Stimulated activated CD8-positive, alpha-beta memory T cell treated with anti-CD3 and anti-CD28 coated beads, Interleukin-7, amount 100 ng/mL, for 48 hours (primary cell): ENCODE data around the gene GIPC3.

Source experiments
- DNase-seq, 2 donors: peaks; one replicate each; pipeline ENCODE4 v3.0.0-alpha.2; 2020; ENCODE audit warnings: low read depth in 1 of 2; ENCODE audit errors: extremely low read depth in 1 of 2

The GIPC3 gene

GRCh38 chr19:3634496-3635045 is 49.3 kb downstream of the GIPC3 start:
- no peak for DNase-seq

GRCh38 chr19:3636506-3636905 is 51.2 kb downstream of the GIPC3 start:
- DNase-seq = no peak

GRCh38 chr19:3636962-3637361 is 51.7 kb downstream of the GIPC3 start:
- DNase-seq = no peak

DNA sequence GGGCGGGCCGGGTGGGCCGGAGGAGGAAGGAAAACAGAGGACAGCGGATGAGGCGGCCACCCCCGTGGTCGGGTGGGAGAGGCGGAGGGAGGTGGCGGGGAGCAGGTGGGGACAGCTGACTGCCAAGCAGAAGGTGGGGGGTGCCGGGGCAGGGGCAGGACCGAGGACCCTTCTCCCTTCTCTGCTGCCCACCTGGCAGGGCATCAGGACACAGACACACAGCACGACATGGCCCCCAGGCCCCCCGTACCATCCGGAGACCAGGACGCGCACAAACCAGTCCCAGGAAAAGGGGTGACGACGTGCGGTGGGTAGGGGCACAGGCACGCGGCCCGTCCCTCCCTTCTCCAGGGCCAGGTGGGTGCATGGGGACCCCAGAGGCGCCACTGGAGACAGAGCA is 52.3 kb downstream of the GIPC3 start:
- no peak for DNase-seq

GRCh38 chr19:3638208-3639193 is 53.2 kb downstream of the GIPC3 start:
- no peak for DNase-seq

- no peak for DNase-seq
These were observed 54.2 kb downstream of the GIPC3 start for GRCh38 chr19:3639479-3639878.

DNA sequence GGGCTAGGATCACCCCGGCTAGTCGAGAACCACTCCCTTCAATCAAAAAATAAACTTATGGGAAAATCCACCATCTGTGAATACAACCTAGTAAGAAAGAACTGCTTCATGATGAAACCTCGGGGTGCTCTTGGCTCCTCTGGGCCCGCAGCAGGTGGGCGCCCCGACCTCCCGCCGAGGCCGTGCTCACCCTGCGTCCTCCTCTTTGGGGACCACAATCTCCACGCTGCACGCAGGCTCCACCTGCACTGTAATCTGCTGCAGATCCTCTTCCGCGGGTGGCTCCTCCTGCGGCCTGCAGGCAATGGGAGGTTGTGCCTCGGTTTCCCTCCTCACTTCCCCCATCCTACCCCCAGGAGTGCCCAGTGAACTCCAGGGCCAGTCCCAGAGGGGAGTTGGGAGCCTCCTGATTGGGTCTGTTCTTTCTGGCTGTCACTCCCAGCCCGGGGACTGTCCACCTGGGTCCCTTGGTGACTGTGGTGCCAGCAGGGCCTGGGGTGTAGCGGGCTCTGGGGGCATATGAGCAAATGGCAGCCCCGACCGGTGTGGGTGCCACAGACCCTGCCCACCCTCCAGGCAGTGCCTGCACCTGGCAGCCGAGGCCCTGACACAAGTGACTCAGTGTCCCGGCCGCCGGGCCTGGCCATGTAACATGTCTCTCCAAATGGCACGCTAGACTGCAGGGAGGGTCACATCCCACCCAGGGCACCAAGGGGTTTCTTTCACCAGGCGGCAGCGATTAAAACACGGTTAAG is 56.4 kb downstream of the GIPC3 start:
- no peak for DNase-seq

GRCh38 chr19:3642296-3642695 is 57.0 kb downstream of the GIPC3 start:
- DNase-seq = no peak
